Caco-2 (cell line): ENCODE measurements around the gene RACGAP1. TPM values are rescaled to one million over a fixed set of nuclear protein-coding genes. Genes with fewer than 3 reads are reported as not detected.

Source experiments
- BruUV-seq: library from RNA; stranded (reverse); fragments of 400-500 nt; replicated peaks from 2 replicates; lab custom pipeline; 2021; lab: Mats Ljungman, UMichigan
- CTCF ChIA-PET: fragments of 300-600 bp; sonication (Branson Sonifier 250); formaldehyde crosslinking; loops from one replicate; lab custom pipeline; 2022; ENCODE audit warnings: antibody characterized with exemption; lab: Charles Lee
- POLR2A ChIA-PET: fragments of 300-600 bp; sonication (Branson Sonifier 250); formaldehyde crosslinking; loops from one replicate; lab custom pipeline; 2022; ENCODE audit warnings: antibody characterized with exemption; lab: Charles Lee
- DNase-seq, 2 experiments: peaks; one replicate each; pipeline versions ENCODE4 v3.0.0 to v3.0.0-alpha.2; 2020 to 2022
- H3K27me3 ChIP-seq: replicated peaks from 2 replicates; pipeline ENCODE4 v1.6.0; 2011; ENCODE audit warnings: low read length; ENCODE audit not compliant: control insufficient read depth, insufficient read depth
- H3K36me3 ChIP-seq: 2 replicates; pipeline ENCODE4 v1.5.1; 2011; ENCODE audit warnings: low read length; ENCODE audit not compliant: control insufficient read depth, insufficient read depth
- H3K4me1 ChIP-seq: fragments of 250-450 bp; sonication (Bioruptor Pico); 2 replicates; pipeline ENCODE4 v1.5.1; 2020; ENCODE audit warnings: mild to moderate bottlenecking
- H3K4me3 ChIP-seq: 2 replicates; pipeline ENCODE4 v1.5.1; 2011; ENCODE audit warnings: low read depth, mild to moderate bottlenecking, control low read depth, low read length
- H3K9me3 ChIP-seq: fragments of 250-450 bp; sonication (Bioruptor Pico); 2 replicates; pipeline ENCODE4 v1.5.1; 2020; ENCODE audit warnings: mild to moderate bottlenecking, moderate library complexity
- H3K27ac Mint-ChIP-seq: one replicate; pipeline ENCODE4 v1.8.0; 2022; ENCODE audit warnings: mixed read lengths; ENCODE audit not compliant: unreplicated experiment
- H3K27me3 Mint-ChIP-seq: one replicate; pipeline ENCODE4 v1.8.0; 2022; ENCODE audit warnings: mixed read lengths; ENCODE audit not compliant: insufficient read depth, unreplicated experiment
- H3K36me3 Mint-ChIP-seq: one replicate; pipeline ENCODE4 v1.8.0; 2022; ENCODE audit warnings: mild to moderate bottlenecking, mixed read lengths; ENCODE audit not compliant: insufficient read depth, unreplicated experiment
- H3K4me1 Mint-ChIP-seq: one replicate; pipeline ENCODE4 v1.8.0; 2022; ENCODE audit warnings: low read depth, mixed read lengths; ENCODE audit not compliant: unreplicated experiment
- H3K4me3 Mint-ChIP-seq: one replicate; pipeline ENCODE4 v1.8.0; 2022; ENCODE audit warnings: mild to moderate bottlenecking, moderate library complexity, mixed read lengths; ENCODE audit not compliant: unreplicated experiment
- H3K9me3 Mint-ChIP-seq: one replicate; pipeline ENCODE4 v1.8.0; 2022; ENCODE audit warnings: mixed read lengths; ENCODE audit not compliant: unreplicated experiment
- CTCF ChIP-seq, 2 experiments: fragments of 200-600 bp in 1 of 2; IDR thresholded peaks; 1 replicate in 1 of 2; 2 replicates in 1 of 2; pipeline versions ENCODE4 v1.5.1 to v1.8.0; 2011 to 2022; ENCODE audit warnings: antibody characterized with exemption in 1 of 2, control low read depth in 1 of 2, inconsistent platforms in 1 of 2, low read depth in 1 of 2, low read length in 1 of 2, mild to moderate bottlenecking in 1 of 2, moderate library complexity in 1 of 2; ENCODE audit not compliant: insufficient read depth in 1 of 2, severe bottlenecking in 1 of 2, unreplicated experiment in 1 of 2
- intact Hi-C: fragments of 100-400 bp; cut with micrococcal nuclease; formaldehyde crosslinking; loops from one replicate; pipeline ENCODE4 v1.10.0; 2022; ENCODE audit not compliant: unreplicated experiment
- total RNA-seq: library from RNA; stranded (reverse); gene quantifications from 2 replicates; pipeline ENCODE4 v1.2.3, GENCODE V29; 2022

Gene RACGAP1
- total RNA-seq, 1 experiment from 2014 or later = 131 TPM

- ChIA-PET CTCF (no interaction called here), POLR2A (no interaction called here)
- BruUV-seq = no TSS peak
- Mint-ChIP-seq H3K36me3 (peaks cover 5% of the 10 kb centered on the region), H3K27me3 (no peaks in the 10 kb centered on the region), H3K4me3 (no peak overlapping the region), H3K4me1 (peaks cover 25% of the 10 kb centered on the region), H3K27ac (no peak overlapping the region), H3K9me3 (no peaks in the 10 kb centered on the region)
- no peak for TF ChIP-seq CTCF (IDR thresholded peaks at IDR 0.05; ENCODE audit: insufficient read depth in 1 of 2, low read depth in 1 of 2, low read length in 1 of 2, severe bottlenecking in 1 of 2, unreplicated experiment in 1 of 2)
- Histone ChIP-seq H3K27me3 (no peaks in the 10 kb centered on the region), H3K4me3 (no peak overlapping the region), H3K9me3 (no peaks in the 10 kb centered on the region), H3K36me3 (no peaks in the 10 kb centered on the region), H3K4me1 (peaks cover 23% of the 10 kb centered on the region)
- intact Hi-C loops = no loop called here
- DNase-seq = no peak
These were observed 47.9 kb upstream of the RACGAP1 start for GRCh38 chr12:50073206-50073605.

- BruUV-seq = no TSS peak
- Mint-ChIP-seq H3K9me3 (no peaks in the 10 kb centered on the region), H3K4me1 (peaks cover 25% of the 10 kb centered on the region), H3K27me3 (no peaks in the 10 kb centered on the region), H3K4me3 (no peak overlapping the region), H3K36me3 (peaks cover 5% of the 10 kb centered on the region), H3K27ac (no peak overlapping the region)
- ChIA-PET CTCF (interaction anchor here (3.3 kb wide), 1 partner anchor 34 kb away, joined by 93 read pairs; no protein-coding TSS in a partner anchor), POLR2A (no interaction called here)
- Histone ChIP-seq H3K4me1 (peaks cover 23% of the 10 kb centered on the region), H3K9me3 (no peaks in the 10 kb centered on the region), H3K36me3 (no peaks in the 10 kb centered on the region), H3K27me3 (no peaks in the 10 kb centered on the region), H3K4me3 (no peak overlapping the region)
- DNase-seq = no peak
- intact Hi-C loops = no loop called here
- TF ChIP-seq CTCF (IDR thresholded peaks at IDR 0.05; ENCODE audit: insufficient read depth in 1 of 2, low read depth in 1 of 2, low read length in 1 of 2, severe bottlenecking in 1 of 2, unreplicated experiment in 1 of 2) = no peak
These were observed 47.1 kb upstream of the RACGAP1 start for GRCh38 chr12:50072198-50072907.

DNA sequence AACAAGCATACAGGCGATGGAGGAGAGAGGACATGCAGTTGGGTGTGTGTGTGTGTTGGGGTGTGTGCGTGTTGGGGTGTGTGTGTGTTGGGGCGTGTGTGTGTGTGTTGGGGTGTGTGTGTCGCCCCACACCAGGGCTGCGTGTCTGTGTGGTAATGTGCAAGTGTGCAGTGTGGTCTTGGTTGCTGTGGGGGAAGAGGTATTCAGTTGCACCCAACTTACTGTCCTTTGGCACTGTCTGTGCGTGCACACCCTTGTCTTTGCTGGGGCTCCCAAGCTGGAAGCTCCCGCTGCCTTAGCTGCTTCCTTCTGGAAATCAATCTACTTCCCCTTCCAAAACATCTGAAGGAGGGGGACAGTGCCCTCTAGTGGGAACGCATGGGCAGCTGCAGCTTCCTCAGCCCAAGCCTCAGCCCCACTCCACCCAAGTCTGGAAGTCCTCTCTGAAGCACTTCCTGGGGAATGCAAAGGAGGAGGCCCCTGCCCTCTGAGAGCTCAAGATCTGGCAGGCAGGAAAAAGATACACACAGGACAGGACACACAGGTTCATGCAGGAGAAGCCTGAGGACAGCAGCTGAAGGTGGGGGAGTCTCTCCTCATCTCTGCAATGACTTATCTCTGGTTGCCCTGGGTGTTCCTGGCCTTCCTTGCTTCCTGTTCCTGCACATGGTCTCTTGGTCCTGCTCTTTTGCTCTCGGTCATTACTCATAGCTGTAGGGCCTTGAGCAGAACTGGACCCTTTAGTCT, 45.2 kb upstream of the RACGAP1 start:
- H3K4me1 Mint-ChIP-seq = peaks cover 20% of the 10 kb centered on the region
- no peaks in the 10 kb centered on the region for H3K9me3 Mint-ChIP-seq
- no TSS peak for BruUV-seq
- Histone ChIP-seq H3K36me3 (no peaks in the 10 kb centered on the region), H3K27me3 (no peaks in the 10 kb centered on the region), H3K4me1 (peaks cover 16% of the 10 kb centered on the region), H3K4me3 (no peak overlapping the region), H3K9me3 (no peaks in the 10 kb centered on the region)
- H3K27me3 Mint-ChIP-seq = no peaks in the 10 kb centered on the region
- peak; percentile 88 to 98 for TF ChIP-seq CTCF (IDR thresholded peaks at IDR 0.05; ENCODE audit: insufficient read depth in 1 of 2, low read depth in 1 of 2, low read length in 1 of 2, severe bottlenecking in 1 of 2, unreplicated experiment in 1 of 2)
- ChIA-PET CTCF (interaction anchor here (0.6 to 3.3 kb wide), 36 partner anchors 9 to 1113 kb away, joined by 3 to 93 read pairs (median 5); partner anchors contain the start of genes ARF3, BCDIN3D, CERS5 and COX14), POLR2A (interaction anchor here (0.5 to 1.3 kb wide), 7 partner anchors 12 to 329 kb away, joined by 3 to 4 read pairs (median 4); partner anchors contain the start of genes GPD1 and TMBIM6)
- H3K4me3 Mint-ChIP-seq = no peak overlapping the region
- intact Hi-C loops = loop anchor here (1.0 kb wide), 6 partner anchors 13 to 294 kb away; partner anchors contain the start of gene ASIC1
- no peak overlapping the region for H3K27ac Mint-ChIP-seq
- H3K36me3 Mint-ChIP-seq = peaks cover 5% of the 10 kb centered on the region
- DNase-seq = peak; percentile 86 to 88
